GM18951 (cell line): ENCODE measurements around the gene ITGA11.

Experiments used
- POLR2A ChIP-seq: IDR thresholded peaks from 4 replicates; pipeline ENCODE4 v1.6.1; 2011; ENCODE audit warnings: mild to moderate bottlenecking; ENCODE audit not compliant: insufficient read length, insufficient read depth; ENCODE audit errors: extremely low read depth
- in situ Hi-C: fragments of 300-500 bp; cut with MboI; formaldehyde crosslinking; loops from one replicate; pipeline ENCODE4 v1.12.0; 2022; ENCODE audit warnings: low sequenced_read_pairs, mixed read lengths, inconsistent platforms; ENCODE audit not compliant: unreplicated experiment

Gene ITGA11

DNA sequence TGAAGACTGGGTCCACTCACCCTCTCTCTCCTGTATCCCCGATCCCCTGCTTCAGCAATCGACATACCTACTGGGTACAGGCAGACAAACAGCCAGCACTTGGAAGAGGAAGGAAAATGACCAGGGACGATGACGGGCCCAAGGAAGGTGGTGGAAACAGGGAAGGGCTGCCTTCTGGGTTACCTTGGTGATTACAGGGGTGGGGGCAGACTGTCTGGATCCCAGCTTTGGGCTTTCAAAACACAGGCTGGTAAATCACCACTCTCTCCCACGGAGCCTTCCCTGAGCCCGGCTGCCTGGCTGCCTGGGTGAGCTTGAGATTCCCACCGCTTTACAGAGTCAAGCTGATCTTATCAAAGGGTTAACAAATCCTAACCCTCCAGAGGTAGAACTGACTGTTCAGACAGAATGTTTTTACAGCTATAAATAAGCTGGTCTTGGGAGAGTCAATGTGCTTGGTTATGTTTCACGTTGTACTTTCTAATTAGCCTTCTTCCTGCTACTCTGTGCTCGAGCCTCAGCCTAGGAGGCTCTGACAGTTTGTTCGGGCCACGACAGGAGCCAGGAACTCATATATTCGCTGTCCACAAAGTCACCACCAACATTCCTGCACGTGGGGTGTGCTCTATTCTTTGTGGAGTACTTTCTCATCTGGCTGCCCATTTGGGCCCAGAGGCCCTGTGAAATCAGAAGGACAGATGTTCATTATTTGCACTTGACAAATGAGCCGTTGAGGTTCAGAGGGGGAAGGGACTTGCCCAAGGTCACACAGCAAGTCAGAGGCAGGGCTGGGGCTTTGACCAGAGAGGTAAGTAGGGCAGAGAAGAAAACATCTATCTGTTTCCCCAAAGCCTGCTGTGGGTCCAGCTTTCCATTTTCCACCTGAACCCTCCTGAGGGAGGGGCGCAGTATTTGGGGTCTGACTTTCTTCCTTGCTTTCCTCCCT, 91.0 kb downstream of the ITGA11 start:
- in situ Hi-C loops: no loop called here
- no peak for TF ChIP-seq POLR2A

DNA sequence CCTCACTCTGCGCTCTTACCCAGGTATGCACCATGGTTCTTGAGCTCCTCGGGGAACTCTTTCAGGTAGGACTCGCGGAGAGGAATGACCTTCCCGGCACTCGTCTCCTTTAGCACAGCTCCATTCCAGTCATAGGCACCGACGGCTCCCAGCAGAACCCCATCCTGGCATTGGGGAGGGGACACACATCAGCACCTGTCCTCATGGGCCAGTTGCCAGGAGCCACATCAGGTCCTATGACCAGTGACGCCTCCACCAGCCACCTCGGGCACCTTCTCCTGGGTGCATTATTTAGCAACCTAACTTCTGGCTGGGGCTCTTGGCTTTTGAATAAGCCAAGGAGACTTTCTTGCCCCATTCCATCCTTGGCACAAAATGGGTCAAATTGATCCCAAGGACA, 92.5 kb downstream of the ITGA11 start:
- in situ Hi-C loops: no loop called here
- no peak for TF ChIP-seq POLR2A

DNA sequence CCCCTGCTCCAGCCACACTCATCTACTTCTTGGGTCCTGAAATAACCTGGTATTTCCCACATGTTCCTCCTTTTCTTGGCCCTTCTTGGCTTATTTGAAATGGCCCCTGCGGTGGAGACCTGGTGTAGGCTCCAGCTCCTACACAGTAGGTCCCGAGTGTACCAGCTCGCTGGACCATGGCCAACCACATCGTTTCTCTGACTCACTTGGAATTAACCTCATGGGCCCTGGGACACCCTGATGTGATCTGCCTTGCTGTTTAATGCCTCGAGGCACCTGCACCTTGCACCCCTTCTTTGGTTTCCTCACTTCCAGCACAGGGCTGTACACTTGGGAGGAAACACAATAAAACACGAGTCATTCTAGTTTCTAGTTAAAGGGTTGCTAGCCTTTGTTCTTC, 94.1 kb downstream of the ITGA11 start:
- in situ Hi-C loops: no loop called here
- no peak for TF ChIP-seq POLR2A

DNA sequence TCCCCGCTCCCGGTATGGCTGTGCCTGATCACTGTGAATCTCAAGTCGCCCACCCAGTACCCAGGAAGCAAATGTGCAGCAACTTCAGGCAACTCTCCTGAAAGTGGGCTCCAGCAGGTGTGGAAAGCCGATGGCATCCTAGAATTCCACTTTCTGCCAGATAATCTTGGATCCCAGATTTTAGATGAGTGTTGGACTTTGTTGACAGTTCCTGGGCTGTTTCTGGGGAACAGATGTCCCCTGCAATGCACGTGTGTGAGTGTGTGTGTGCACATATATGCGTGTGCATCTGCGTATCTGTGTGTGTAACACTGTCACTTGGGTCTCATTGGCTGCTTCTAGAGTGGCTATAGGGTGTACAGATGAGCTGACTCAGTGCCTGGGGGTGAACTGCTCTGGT, 95.4 kb downstream of the ITGA11 start:
- in situ Hi-C loops: no loop called here
- no peak for TF ChIP-seq POLR2A

DNA sequence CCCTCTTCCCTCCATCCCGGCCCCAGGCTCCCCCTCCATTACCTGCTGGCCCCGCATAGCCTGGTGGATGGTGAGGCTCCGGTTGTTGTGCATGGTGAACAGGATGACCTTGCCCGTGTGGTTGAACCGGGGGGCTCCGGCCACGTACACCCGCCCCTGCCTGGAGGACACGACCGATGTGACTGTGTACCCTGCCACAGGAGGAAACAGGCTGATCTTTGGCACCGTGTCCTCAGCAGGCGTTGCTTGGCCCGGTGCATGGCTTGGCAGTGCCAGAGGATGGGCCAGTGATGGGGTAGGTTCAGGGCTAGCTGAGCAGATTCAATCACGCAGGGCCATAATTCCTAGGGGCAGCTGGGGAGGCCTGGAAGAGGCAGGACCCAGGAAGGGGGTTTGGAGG, 96.3 kb downstream of the ITGA11 start:
- TF ChIP-seq POLR2A: no peak
- in situ Hi-C loops: no loop called here

DNA sequence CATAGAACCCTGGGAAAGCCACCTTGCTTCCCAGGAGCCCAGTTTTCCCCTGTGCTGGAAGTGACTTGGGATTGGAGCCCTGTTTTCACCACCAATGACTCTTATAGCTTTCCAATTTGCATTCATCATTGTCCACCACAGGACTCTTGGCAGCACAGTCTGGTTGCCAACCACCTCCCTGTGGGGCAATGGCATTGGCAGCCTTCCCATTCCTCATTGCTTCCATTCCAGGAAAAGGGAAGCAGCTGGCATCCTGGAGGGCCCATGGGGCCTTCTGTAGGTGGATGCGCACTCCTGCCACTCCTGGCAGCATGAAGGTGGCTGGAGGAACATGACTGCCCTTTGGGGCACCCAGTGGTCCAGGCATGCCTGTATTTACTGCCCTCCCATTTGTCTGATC, 96.7 kb downstream of the ITGA11 start:
- no peak for TF ChIP-seq POLR2A
- in situ Hi-C loops: no loop called here

DNA sequence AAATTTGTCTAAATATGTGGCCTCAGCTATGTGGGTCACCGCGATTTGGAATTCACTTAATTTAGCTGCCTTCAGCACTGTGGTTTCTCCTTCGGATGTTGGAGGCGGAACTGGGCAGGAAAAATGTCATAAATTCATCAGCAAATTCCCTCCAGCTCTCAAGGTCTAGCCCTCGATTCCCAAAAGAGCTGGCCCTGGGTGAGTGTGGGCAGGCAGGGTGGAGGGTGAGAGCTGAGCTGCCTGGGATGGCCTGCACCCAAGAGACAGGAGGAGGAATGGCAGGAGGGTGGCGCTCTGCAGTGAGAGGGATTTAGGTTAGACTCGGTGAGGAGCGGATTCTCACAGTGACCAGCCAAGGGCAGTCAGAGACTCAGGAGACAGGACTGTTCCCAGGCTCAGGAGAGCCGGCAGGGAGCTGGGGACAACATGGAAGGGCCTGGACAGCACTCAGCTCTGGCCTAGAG, 97.3 kb downstream of the ITGA11 start:
- TF ChIP-seq POLR2A: no peak
- in situ Hi-C loops: no loop called here

DNA sequence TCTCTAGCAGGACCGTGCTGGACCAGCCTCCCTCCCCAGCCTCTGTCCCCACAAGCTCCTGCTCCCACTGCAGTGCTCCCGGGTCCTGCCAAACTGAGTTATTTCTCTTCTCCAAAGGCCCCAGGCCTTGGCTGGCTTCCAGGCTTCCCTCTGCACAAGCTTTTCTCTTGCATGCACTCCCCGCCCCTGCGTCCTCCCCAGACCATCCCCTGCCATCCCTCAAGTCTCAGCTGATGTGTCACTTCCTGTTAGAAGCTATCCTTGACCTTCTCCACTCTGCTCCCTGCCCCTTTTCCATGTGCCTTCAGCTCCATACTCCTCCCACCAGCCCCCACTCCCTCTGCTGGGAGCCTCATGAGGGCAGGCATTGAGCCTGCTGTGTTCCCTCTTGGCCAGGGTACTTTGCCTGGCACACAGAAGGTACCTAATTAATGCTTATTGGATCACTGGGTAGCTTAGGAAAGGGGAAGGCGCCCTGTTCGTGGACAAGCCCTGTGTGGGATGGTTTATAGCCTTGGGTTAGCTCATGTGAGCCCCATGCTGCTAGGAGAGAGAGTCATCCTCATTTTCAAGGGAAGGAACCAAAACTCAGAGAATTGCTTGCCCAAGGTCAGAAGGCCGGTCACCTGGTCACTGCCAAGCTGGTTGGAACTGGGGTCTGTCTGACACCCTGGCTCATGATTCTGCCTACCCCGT, 98.0 kb downstream of the ITGA11 start:
- in situ Hi-C loops: no loop called here
- TF ChIP-seq POLR2A: no peak

DNA sequence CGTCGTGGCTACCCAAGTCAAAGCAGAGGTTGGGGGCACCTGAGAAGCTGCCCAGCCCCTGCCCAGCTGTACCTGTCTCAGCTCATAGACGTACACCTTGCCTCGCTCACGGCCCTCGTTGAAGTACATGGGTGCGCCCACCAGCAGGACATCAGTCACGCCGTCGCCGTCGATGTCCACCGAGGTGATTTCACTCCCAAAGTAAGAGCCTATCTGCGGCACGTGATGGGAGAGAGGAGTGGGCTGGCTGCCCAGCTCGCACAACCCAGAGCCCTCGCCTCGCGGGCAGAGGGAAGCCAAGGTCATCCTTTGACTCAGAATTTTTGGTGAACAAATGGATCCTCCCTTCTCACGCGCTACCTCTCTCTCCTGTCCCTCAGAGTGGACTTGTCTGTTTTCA, 99.7 kb downstream of the ITGA11 start:
- TF ChIP-seq POLR2A: no peak
- in situ Hi-C loops: no loop called here

DNA sequence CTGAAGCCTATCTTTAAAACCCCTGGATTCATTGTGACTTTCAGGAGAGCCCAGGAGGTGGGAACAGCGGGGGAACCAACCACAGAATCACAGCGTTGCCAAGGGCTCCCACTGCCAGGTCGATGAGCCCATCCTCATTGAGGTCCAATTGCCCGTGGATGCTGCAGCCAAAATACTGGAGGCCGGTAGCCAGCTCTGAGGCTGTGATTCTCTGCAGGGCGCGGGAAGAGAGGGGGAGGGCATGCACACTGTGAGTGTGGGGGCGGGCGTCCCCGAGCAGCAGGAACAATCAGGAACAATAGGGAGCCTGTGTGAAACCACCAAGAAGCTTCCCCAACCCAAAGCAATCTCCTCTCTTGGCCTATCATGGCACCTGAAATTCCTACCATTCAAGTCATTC, 101.1 kb downstream of the ITGA11 start:
- in situ Hi-C loops: no loop called here

DNA sequence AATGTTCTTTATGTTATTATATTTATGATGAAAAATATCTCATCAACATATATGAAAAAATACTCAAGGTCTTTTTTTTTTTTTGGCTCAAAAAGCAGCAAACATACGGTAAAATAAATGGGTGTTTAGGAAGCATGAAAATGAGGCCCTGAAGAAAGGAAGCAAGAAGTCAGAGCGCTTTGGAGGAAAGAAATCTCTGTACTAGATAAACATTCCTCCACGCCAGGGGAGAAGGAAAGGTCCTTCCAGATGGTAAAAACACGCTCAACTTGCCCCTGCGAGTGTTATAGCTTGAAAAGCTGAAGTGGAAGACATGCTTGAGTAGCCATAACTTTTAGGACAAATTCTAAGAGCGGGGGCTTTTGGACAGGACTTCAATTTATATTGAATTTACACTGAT, 101.5 kb downstream of the ITGA11 start:
- TF ChIP-seq POLR2A: no peak
- in situ Hi-C loops: no loop called here

More for the DNA sequence above, 101.1 kb downstream of the ITGA11 start:
- TF ChIP-seq POLR2A: no peak

DNA sequence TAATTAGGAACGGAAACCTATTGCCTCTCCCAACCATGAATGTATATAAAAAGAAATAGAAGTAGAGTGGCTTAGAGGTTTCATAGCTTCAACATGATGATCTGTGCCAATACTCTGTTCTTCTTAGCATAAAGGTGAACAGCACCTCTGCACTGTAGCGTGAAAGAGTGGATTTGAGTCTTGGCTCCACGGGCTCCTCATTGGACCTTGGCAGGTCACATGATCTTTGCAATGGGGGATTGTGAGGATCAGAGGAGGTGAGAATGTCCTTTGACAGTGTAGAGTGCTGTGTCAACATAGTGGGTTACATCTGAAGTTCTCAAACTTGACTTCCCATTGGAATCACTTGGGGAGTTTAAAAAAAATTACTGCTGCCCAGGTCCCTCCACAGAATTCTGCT, 103.0 kb downstream of the ITGA11 start:
- in situ Hi-C loops: no loop called here
- TF ChIP-seq POLR2A: no peak

DNA sequence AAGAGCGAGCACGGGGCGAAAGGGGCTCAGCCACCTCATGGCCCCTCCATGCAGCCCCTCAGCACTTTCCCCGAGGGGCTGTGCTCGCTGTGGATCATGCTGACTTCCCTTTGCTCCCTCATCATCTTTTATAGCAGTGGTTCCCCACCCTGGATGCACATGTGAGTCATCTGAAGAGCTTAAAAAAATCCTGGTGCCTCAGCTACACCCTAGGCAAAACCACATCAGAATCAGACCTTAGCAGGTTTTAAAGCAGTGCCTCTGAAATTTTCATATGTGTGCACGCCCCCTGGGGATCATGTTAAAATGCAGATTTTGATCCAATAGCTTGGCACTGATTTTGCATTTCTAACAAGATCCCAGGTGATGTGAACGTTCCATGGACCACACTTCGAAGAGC, 103.5 kb downstream of the ITGA11 start:
- in situ Hi-C loops: no loop called here
- no peak for TF ChIP-seq POLR2A
